SK-N-SH treated with all-trans-retinoic acid at 6 μM for 48 hours (cell line): Measurements from ENCODE around the gene SLC12A5.

Source experiments
- ATAC-seq: fragments of 200-7000 bp; cut with Tn5 transposase; 3 replicates; pipeline ENCODE4 v1.9.1; 2020; ENCODE audit warnings: mild to moderate bottlenecking, moderate library complexity
- ARNTL ChIP-seq: fragments of 450-650 bp; formaldehyde crosslinking; IDR thresholded peaks from 2 replicates; pipeline ENCODE4 v1.5.0; 2020; ENCODE audit warnings: low read depth, mild to moderate bottlenecking, moderate library complexity, borderline replicate concordance
- BACH2 ChIP-seq: fragments of 250-450 bp; sonication (Bioruptor Pico); IDR thresholded peaks from 2 replicates; pipeline ENCODE4 v1.9.0; 2021; ENCODE audit warnings: mild to moderate bottlenecking, borderline replicate concordance
- CSDC2 ChIP-seq: fragments of 250-450 bp; sonication (Bioruptor Pico); IDR thresholded peaks from 2 replicates; pipeline ENCODE4 v1.5.0; 2020; ENCODE audit warnings: mild to moderate bottlenecking, moderate library complexity
- ESRRG ChIP-seq: fragments of 250-450 bp; sonication (Bioruptor Pico); IDR thresholded peaks from 2 replicates; pipeline ENCODE4 v1.6.1; 2021; ENCODE audit warnings: mild to moderate bottlenecking
- GLIS3 ChIP-seq: fragments of 250-450 bp; sonication (Bioruptor Pico); IDR thresholded peaks from 2 replicates; pipeline ENCODE4 v1.5.0; 2020; ENCODE audit warnings: mild to moderate bottlenecking, moderate library complexity
- ISL1 ChIP-seq: fragments of 250-450 bp; sonication (Bioruptor Pico); IDR thresholded peaks from 2 replicates; pipeline ENCODE4 v2.1.2; 2022; ENCODE audit warnings: mild to moderate bottlenecking, moderate library complexity
- OSR1 ChIP-seq: fragments of 250-450 bp; sonication (Bioruptor Pico); IDR thresholded peaks from 2 replicates; pipeline ENCODE4 v1.8.0; 2022; ENCODE audit warnings: moderate library complexity, mild to moderate bottlenecking, inconsistent platforms
- PATZ1 ChIP-seq: fragments of 250-450 bp; sonication (Bioruptor Pico); IDR thresholded peaks from 2 replicates; pipeline ENCODE4 v1.8.0; 2020; ENCODE audit warnings: mild to moderate bottlenecking, moderate library complexity, borderline replicate concordance
- PPARA ChIP-seq: fragments of 250-450 bp; sonication (Bioruptor Pico); IDR thresholded peaks from 2 replicates; pipeline ENCODE4 v1.5.0; 2020; ENCODE audit warnings: mild to moderate bottlenecking, borderline replicate concordance
- RARB ChIP-seq: fragments of 250-450 bp; sonication (Bioruptor Pico); IDR thresholded peaks from 2 replicates; pipeline ENCODE4 v1.8.0; 2021; ENCODE audit warnings: mild to moderate bottlenecking, moderate library complexity
- SNAI2 ChIP-seq: fragments of 250-450 bp; sonication (Bioruptor Pico); IDR thresholded peaks from 2 replicates; pipeline ENCODE4 v1.5.0; 2020; ENCODE audit warnings: mild to moderate bottlenecking, moderate library complexity
- TOX ChIP-seq: fragments of 250-450 bp; sonication (Bioruptor Pico); IDR thresholded peaks from 2 replicates; pipeline ENCODE4 v1.8.0; 2021; ENCODE audit warnings: mild to moderate bottlenecking, moderate library complexity, borderline replicate concordance
- TSHZ2 ChIP-seq: fragments of 250-450 bp; sonication (Bioruptor Pico); IDR thresholded peaks from 2 replicates; pipeline ENCODE4 v1.5.0; 2020; ENCODE audit warnings: mild to moderate bottlenecking, moderate library complexity
- ZC3H10 ChIP-seq: fragments of 250-450 bp; sonication (Bioruptor Pico); IDR thresholded peaks from 2 replicates; pipeline ENCODE4 v1.5.1; 2021; ENCODE audit warnings: mild to moderate bottlenecking, moderate library complexity
- ZFP3 ChIP-seq: fragments of 250-450 bp; sonication (Bioruptor Pico); IDR thresholded peaks from 2 replicates; pipeline ENCODE4 v1.5.0; 2020; ENCODE audit warnings: mild to moderate bottlenecking, moderate library complexity
- ZFP30 ChIP-seq: fragments of 450-650 bp; formaldehyde crosslinking; IDR thresholded peaks from 2 replicates; pipeline ENCODE4 v1.5.0; 2022; ENCODE audit warnings: mild to moderate bottlenecking, moderate library complexity
- ZNF565 ChIP-seq: fragments of 450-650 bp; formaldehyde crosslinking; conservative IDR thresholded peaks from 2 replicates; pipeline ENCODE4 v1.5.0; 2020; ENCODE audit warnings: low read depth, mild to moderate bottlenecking, moderate library complexity
- ZNF70 ChIP-seq: fragments of 450-650 bp; formaldehyde crosslinking; IDR thresholded peaks from 2 replicates; pipeline ENCODE4 v1.5.0; 2020; ENCODE audit warnings: mild to moderate bottlenecking, moderate library complexity
- ZNF8 ChIP-seq: fragments of 450-650 bp; formaldehyde crosslinking; IDR thresholded peaks from 2 replicates; pipeline ENCODE4 v1.5.0; 2020; ENCODE audit warnings: mild to moderate bottlenecking, moderate library complexity
- TF ChIP-seq, protein P1 (sequence below): fragments of 250-450 bp; sonication (Bioruptor Pico); IDR thresholded peaks from 2 replicates; pipeline ENCODE4 v1.5.1; 2021; ENCODE audit warnings: mild to moderate bottlenecking, moderate library complexity
- TF ChIP-seq, protein P2 (sequence below): fragments of 250-450 bp; sonication (Bioruptor Pico); IDR thresholded peaks from 2 replicates; pipeline ENCODE4 v1.5.1; 2020; ENCODE audit warnings: low read depth, mild to moderate bottlenecking, moderate library complexity
- TF ChIP-seq, protein P3 (sequence below): fragments of 250-450 bp; sonication (Bioruptor Pico); IDR thresholded peaks from 2 replicates; pipeline ENCODE4 v1.8.0; 2021; ENCODE audit warnings: low read depth, mild to moderate bottlenecking, moderate library complexity, borderline replicate concordance

The SLC12A5 gene

DNA sequence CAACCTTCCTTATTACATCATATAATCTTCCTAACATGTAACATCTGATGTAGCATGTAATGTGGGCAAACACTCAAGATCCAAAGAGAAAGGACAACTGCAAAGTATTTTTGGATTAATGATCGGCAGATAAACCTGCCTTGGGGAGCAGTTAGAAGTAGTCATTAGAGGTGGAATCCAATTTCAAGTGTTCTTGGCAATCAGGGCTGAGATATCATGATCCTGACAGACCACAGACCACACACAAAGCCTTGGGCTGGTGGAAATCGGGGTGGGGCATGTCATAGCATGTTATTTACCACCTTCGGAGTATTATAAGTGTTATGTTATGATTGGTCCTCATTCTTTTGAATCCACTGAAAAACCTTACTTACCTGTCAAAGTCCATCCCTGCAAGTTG lies 44.4 kb downstream of the SLC12A5 start:
- no peak for TF ChIP-seq OSR1 (CRISPR knock-in tag)
- TF ChIP-seq, all 23 proteins: peak for 0

DNA sequence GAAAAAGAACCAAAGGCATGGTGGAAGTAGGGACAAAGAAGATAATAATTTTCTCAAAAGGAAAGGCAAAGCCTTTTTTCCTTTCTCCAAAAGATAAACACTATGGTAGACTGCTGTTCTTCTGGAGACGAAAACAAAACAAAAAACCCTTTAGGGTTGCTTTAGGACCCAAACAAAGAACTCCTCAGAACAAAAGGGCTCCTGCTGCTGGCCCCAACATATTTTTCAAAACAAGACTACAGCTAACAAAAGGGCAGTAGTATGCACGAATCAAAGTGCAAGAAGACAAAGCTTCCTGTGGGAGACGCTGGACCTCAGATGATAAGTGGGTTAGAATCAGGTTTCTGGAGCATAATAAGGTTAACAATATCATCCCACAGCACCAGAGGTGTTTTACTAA lies 45.0 kb downstream of the SLC12A5 start:
- TF ChIP-seq ZNF8 (CRISPR knock-in tag) (no peak), TSHZ2 (CRISPR knock-in tag) (no peak), ZNF565 (CRISPR knock-in tag) (no peak), BACH2 (CRISPR knock-in tag) (no peak), GLIS3 (CRISPR knock-in tag) (no peak)
- no peak for ATAC-seq

More for the DNA sequence above, 44.4 kb downstream of the SLC12A5 start:
- ATAC-seq = no peak

DNA sequence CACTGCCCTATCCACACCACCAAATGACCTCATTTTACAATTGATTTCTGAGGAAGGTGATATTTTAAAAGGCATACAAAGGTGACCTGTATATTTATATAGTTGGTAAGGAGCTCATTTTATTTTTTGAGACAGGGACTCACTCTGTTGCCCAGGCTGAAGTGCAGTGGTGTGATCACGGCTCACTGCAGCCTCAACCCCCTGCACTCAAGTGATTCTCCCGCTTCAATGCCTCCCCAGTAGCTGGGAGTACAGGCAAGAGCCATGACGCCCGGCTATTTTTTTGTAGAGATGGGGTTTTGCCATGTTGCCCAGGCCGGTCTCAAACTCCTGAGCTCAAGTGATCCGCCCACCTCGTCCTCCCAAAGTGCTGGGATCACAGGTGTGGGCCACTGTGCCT lies 47.8 kb downstream of the SLC12A5 start:
- no peak for ATAC-seq
- TF ChIP-seq BACH2 (CRISPR knock-in tag) (no peak), CSDC2 (CRISPR knock-in tag) (no peak), ZNF565 (CRISPR knock-in tag) (no peak), ZNF70 (CRISPR knock-in tag) (no peak), ISL1 (CRISPR knock-in tag) (no peak), ZFP3 (CRISPR knock-in tag) (no peak), ZFP30 (CRISPR knock-in tag) (no peak), SNAI2 (CRISPR knock-in tag) (no peak)
- TF ChIP-seq, protein P1, sequence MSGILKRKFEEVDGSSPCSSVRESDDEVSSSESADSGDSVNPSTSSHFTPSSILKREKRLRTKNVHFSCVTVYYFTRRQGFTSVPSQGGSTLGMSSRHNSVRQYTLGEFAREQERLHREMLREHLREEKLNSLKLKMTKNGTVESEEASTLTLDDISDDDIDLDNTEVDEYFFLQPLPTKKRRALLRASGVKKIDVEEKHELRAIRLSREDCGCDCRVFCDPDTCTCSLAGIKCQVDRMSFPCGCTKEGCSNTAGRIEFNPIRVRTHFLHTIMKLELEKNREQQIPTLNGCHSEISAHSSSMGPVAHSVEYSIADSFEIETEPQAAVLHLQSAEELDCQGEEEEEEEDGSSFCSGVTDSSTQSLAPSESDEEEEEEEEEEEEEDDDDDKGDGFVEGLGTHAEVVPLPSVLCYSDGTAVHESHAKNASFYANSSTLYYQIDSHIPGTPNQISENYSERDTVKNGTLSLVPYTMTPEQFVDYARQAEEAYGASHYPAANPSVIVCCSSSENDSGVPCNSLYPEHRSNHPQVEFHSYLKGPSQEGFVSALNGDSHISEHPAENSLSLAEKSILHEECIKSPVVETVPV (CRISPR knock-in tag) = no peak

DNA sequence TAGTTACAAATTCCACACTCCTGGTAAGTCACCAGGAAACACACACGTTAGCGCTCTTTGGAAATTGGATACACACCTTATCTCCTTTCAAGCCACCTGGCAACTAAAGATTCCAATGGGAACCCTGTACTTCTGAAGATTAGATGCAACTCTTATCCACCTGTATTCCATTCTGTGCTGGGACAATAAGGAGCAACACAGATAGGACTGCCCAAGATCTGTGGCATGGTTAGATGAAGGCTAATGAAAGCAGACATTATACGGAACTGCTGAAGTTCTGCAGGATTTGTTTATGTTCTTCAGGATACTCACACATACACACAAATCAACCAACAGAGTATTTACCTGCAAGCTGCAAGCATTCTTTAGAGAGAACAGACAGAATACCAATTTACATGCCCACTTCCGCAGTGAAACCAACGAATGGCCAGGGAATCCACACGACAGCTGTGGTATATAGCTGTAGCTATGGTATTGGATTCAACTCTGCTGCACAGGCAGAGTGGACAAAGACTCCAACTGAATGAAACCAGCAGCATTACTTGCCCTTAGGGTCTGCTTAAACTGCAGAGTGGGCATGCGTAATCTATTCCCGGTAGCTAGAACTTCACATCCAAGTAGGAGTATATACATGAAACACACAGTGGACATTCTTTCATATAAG lies 48.8 kb downstream of the SLC12A5 start:
- ATAC-seq = no peak
- TF ChIP-seq ZNF565 (CRISPR knock-in tag) = no peak
- TF ChIP-seq PATZ1 (CRISPR knock-in tag) = no peak
- no peak for TF ChIP-seq ESRRG (CRISPR knock-in tag)
- TF ChIP-seq CSDC2 (CRISPR knock-in tag) = no peak
- no peak for TF ChIP-seq ZC3H10 (CRISPR knock-in tag)
- TF ChIP-seq, protein P2, sequence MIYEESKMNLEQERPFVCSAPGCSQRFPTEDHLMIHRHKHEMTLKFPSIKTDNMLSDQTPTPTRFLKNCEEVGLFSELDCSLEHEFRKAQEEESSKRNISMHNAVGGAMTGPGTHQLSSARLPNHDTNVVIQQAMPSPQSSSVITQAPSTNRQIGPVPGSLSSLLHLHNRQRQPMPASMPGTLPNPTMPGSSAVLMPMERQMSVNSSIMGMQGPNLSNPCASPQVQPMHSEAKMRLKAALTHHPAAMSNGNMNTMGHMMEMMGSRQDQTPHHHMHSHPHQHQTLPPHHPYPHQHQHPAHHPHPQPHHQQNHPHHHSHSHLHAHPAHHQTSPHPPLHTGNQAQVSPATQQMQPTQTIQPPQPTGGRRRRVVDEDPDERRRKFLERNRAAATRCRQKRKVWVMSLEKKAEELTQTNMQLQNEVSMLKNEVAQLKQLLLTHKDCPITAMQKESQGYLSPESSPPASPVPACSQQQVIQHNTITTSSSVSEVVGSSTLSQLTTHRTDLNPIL = no peak
- TF ChIP-seq BACH2 (CRISPR knock-in tag) = no peak
- no peak for TF ChIP-seq TOX
- no peak for TF ChIP-seq PPARA (CRISPR knock-in tag)
- TF ChIP-seq, protein P3, sequence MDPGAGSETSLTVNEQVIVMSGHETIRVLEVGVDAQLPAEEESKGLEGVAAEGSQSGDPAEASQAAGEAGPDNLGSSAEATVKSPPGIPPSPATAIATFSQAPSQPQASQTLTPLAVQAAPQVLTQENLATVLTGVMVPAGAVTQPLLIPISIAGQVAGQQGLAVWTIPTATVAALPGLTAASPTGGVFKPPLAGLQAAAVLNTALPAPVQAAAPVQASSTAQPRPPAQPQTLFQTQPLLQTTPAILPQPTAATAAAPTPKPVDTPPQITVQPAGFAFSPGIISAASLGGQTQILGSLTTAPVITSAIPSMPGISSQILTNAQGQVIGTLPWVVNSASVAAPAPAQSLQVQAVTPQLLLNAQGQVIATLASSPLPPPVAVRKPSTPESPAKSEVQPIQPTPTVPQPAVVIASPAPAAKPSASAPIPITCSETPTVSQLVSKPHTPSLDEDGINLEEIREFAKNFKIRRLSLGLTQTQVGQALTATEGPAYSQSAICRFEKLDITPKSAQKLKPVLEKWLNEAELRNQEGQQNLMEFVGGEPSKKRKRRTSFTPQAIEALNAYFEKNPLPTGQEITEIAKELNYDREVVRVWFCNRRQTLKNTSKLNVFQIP = no peak
- TF ChIP-seq ZNF70 (CRISPR knock-in tag) = no peak
- TF ChIP-seq ARNTL = no peak
- TF ChIP-seq, protein P1 (CRISPR knock-in tag) = no peak
- no peak for TF ChIP-seq ZNF8 (CRISPR knock-in tag)
- TF ChIP-seq ISL1 (CRISPR knock-in tag) = no peak
- TF ChIP-seq RARB = no peak
